ENCODE results near the gene JAK3. TPM values are rescaled to one million over a fixed set of nuclear protein-coding genes. Genes with fewer than 3 reads are reported as not detected.

The JAK3 gene
- total RNA-seq, 1 experiment from 2014 or later, result 3.3 TPM

DNA sequence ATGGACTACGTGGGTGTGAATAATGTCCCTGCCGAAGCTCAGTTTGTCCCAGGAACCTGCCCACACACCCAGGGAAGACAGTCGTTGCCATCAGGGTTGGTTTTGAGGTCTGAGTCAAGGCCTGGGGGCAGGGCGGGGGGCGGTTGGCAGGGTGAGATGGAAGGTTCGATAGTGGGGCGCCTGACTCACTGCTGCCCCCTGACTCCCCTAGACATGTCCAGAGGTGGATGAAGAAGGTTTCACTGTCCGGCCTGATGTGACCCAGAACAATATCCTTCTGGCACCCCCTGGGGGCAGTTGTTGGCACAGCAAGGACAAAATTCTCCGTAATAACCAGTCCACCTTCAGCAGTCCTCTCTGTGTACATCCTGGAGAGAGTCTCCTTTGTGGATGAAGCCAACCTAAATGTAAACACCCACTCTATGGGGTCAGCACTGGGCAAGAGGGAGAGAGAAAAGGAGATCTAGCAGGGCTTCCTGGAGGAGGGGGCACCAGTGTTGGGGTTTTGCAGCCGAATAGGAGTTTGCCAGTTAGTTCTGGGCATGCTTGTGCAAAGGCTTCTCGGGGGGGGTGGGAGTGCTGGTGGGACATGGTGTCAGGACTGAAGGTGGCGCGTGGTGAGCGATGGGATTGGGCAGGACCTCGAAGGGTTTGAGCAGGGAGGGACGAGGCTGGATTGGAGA, 72.4 kb downstream of the JAK3 start:
- H3K79me1 ChIP-seq (ENCODE audit: insufficient read depth, low read depth, low read length, poor library complexity, severe bottlenecking), result no peaks in the 10 kb centered on the region
- H4K20me1 ChIP-seq (ENCODE audit: control insufficient read depth, insufficient read depth, insufficient read length), result no peaks in the 10 kb centered on the region
- H3K27me3 ChIP-seq (ENCODE audit: insufficient read depth, low read length), result no peaks in the 10 kb centered on the region
- Mint-ChIP-seq H3K4me3 (no peak overlapping the region), H3K27me3 (ENCODE audit: low read depth) (0 out of 2 replicates have a peak, but pooled peaks cover 2% of the 10 kb centered on the region), H3K27ac (no peak overlapping the region), H3K9me3 (peaks cover 0 to 2% of the 10 kb centered on the region in 2 experiments; a peak in 1 of 5 replicates), H3K4me1 (peaks cover 13 to 23% of the 10 kb centered on the region in 2 experiments), H3K36me3 (ENCODE audit: insufficient read depth in 1 of 3, low read depth in 3 of 3) (peaks cover 2 to 15% (median 8%) of the 10 kb centered on the region in 3 experiments; a peak in 6 of 7 replicates)
- no peak overlapping the region for H3K4ac ChIP-seq (ENCODE audit: low read depth, low read length)
- H2BK120ac ChIP-seq (ENCODE audit: low read depth, low read length, poor library complexity, severe bottlenecking), result no peak overlapping the region
- H3K9me3 ChIP-seq (ENCODE audit: control insufficient read depth, low read depth, low read length), result no peaks in the 10 kb centered on the region
- H2BK20ac ChIP-seq (ENCODE audit: low read depth, low read length, poor library complexity, severe bottlenecking), result no peak overlapping the region
- no peaks in the 10 kb centered on the region for H3K4me1 ChIP-seq (ENCODE audit: insufficient read depth, low read length)
- H3K14ac ChIP-seq (ENCODE audit: insufficient read depth, low read length), result no peak overlapping the region
- H3K56ac ChIP-seq (ENCODE audit: insufficient read length, low read depth, low read length), result no peak overlapping the region
- H2BK5ac ChIP-seq (ENCODE audit: insufficient read length, low read length), result no peak overlapping the region
- whole genome bisulfite sequencing (ENCODE audit: extremely low coverage, insufficient read length, low lambda C conversion rate), result no CpG with 5 or more reads among the region's 16 CpGs
- H4K8ac ChIP-seq (replicated peaks; ENCODE audit: insufficient read length, low read depth, low read length), result no peak overlapping the region
- peaks cover 13% of the 10 kb centered on the region for H3K23me2 ChIP-seq (ENCODE audit: insufficient read length, low read depth, low read length, poor library complexity, severe bottlenecking)
- peak; percentile 79 for TF ChIP-seq CTCF (conservative IDR thresholded peaks at IDR 0.05)
- no peak overlapping the region for H2AFZ ChIP-seq (ENCODE audit: low read length)
- H4K5ac ChIP-seq (ENCODE audit: insufficient read length, low read depth, low read length), result no peak overlapping the region
- no peaks in the 10 kb centered on the region for H3K79me2 ChIP-seq (ENCODE audit: insufficient read depth, low read length)
- no peak overlapping the region for H3K27ac ChIP-seq (ENCODE audit: insufficient read length, low read depth, low read length)
- no peak overlapping the region for H3K23ac ChIP-seq (ENCODE audit: insufficient read length, low read depth, low read length)
- H3K9ac ChIP-seq (ENCODE audit: extremely low read depth, insufficient read length, low read length), result no peak overlapping the region
- no peak overlapping the region for H3K18ac ChIP-seq (ENCODE audit: insufficient read length, low read depth, low read length)
- no peak overlapping the region for H3T11ph ChIP-seq (ENCODE audit: low read length)
- H2AK5ac ChIP-seq (ENCODE audit: insufficient read length, low read length), result no peak overlapping the region
- peak; percentile 78 for DNase-seq
- no peak overlapping the region for H2BK12ac ChIP-seq (ENCODE audit: insufficient read length, low read depth, low read length)
- no peak overlapping the region for H2BK15ac ChIP-seq (ENCODE audit: low read depth, low read length)
- no peak overlapping the region for H4K91ac ChIP-seq (ENCODE audit: insufficient read length, low read depth, low read length)
- H3K4me2 ChIP-seq (ENCODE audit: insufficient read depth, insufficient read length, low read length), result no peak overlapping the region

Other genes with a start within 250 kb of the JAK3 start
- gene UNC13A, start 159.6 kb downstream of the JAK3 start, total RNA-seq (2021), result 21.6 and 22.2 TPM in 2 replicates
- gene MAP1S, start 128.5 kb downstream of the JAK3 start, total RNA-seq (2021), result 158 and 160 TPM in 2 replicates
- 13.1 and 13.7 TPM in 2 replicates for gene FCHO1, start 96.5 kb downstream of the JAK3 start, total RNA-seq (2021)
- gene B3GNT3, start 52.8 kb downstream of the JAK3 start, total RNA-seq (2021), result 0.96 and 1.0 TPM in 2 replicates
- gene INSL3, start 26.5 kb downstream of the JAK3 start, total RNA-seq (2021), result 0.61 and 0.63 TPM in 2 replicates
- 2,837 and 2,851 TPM in 2 replicates for gene RPL18A, start 11.9 kb upstream of the JAK3 start, total RNA-seq (2021)
- 1.7 and 1.8 TPM in 2 replicates for gene SLC5A5, start 24.0 kb upstream of the JAK3 start, total RNA-seq (2021)
- 117 and 119 TPM in 2 replicates for gene CCDC124, start 85.0 kb upstream of the JAK3 start, total RNA-seq (2021)
- 8.4 and 9.2 TPM in 2 replicates for gene KCNN1, start 119.1 kb upstream of the JAK3 start, total RNA-seq (2021)
- 9.5 and 10.5 TPM in 2 replicates for gene ARRDC2, start 160.2 kb upstream of the JAK3 start, total RNA-seq (2021)
- gene IL12RB1, start 239.0 kb upstream of the JAK3 start, total RNA-seq (2021), result not detected in 2 replicates
- 9.6 and 10.4 TPM in 2 replicates for gene MAST3, start 249.8 kb upstream of the JAK3 start, total RNA-seq (2021)